Osteoblast (primary cell): ENCODE data around the gene NID1. TPM values are rescaled to one million over a fixed set of nuclear protein-coding genes. Genes with fewer than 3 reads are reported as not detected.

ENCODE experiments used
- DNase-seq: peaks from one replicate; pipeline ENCODE4 v3.0.0; 2011; ENCODE audit warnings: low spot score, mixed read lengths; ENCODE audit not compliant: insufficient read length; ENCODE audit errors: missing footprints
- H2AFZ ChIP-seq: 2 replicates; pipeline ENCODE4 v1.6.0; 2011; ENCODE audit warnings: mild to moderate bottlenecking, low read length
- H3K27ac ChIP-seq: 2 replicates; pipeline ENCODE4 v1.5.1; 2011; ENCODE audit warnings: mild to moderate bottlenecking, low read depth, low read length, moderate library complexity
- H3K27me3 ChIP-seq: 2 replicates; pipeline ENCODE4 v1.6.0; 2012; ENCODE audit warnings: mild to moderate bottlenecking, control low read depth, inconsistent platforms, low read length, moderate library complexity; ENCODE audit not compliant: insufficient read depth
- H3K36me3 ChIP-seq: 2 replicates; pipeline ENCODE4 v1.5.1; 2011; ENCODE audit warnings: mild to moderate bottlenecking, low read length, control low read depth, moderate library complexity; ENCODE audit not compliant: insufficient read depth
- H3K4me1 ChIP-seq: 2 replicates; pipeline ENCODE4 v1.5.1; 2011; ENCODE audit warnings: mild to moderate bottlenecking, low read length, control low read depth, moderate library complexity; ENCODE audit not compliant: insufficient read depth
- H3K4me2 ChIP-seq: 2 replicates; pipeline ENCODE4 v1.6.0; 2011; ENCODE audit warnings: mild to moderate bottlenecking, low read length; ENCODE audit not compliant: insufficient read depth
- H3K4me3 ChIP-seq: fragments of 200-600 bp; sonication (generic); 3 replicates; pipeline ENCODE4 v1.5.1; 2012; ENCODE audit warnings: mild to moderate bottlenecking, low read length, inconsistent platforms; ENCODE audit not compliant: insufficient read depth
- H3K79me2 ChIP-seq: 2 replicates; pipeline ENCODE4 v1.6.0; 2012; ENCODE audit warnings: mild to moderate bottlenecking, low read length, control low read depth, inconsistent platforms; ENCODE audit not compliant: insufficient read depth
- H3K9me3 ChIP-seq: 2 replicates; pipeline ENCODE4 v1.5.1; 2011; ENCODE audit warnings: low read depth, low read length, control low read depth
- H4K20me1 ChIP-seq: 2 replicates; pipeline ENCODE4 v1.6.0; 2012; ENCODE audit warnings: mild to moderate bottlenecking, low read length, control low read depth; ENCODE audit not compliant: insufficient read depth
- CTCF ChIP-seq: IDR thresholded peaks from 2 replicates; pipeline ENCODE4 v1.5.1; 2011; ENCODE audit warnings: mild to moderate bottlenecking, low read depth, low read length, moderate library complexity; ENCODE audit errors: extremely low read depth
- total RNA-seq: library from RNA; depleted of rRNA; stranded (reverse); fragments of >200 nt; gene quantifications from 2 replicates; pipeline ENCODE4 v1.2.3, GENCODE V29; 2012

Gene NID1
- total RNA-seq, 1 donor: 40.2 TPM

GRCh38 chr1:235958021-235958420 lies 106.9 kb downstream of the NID1 start:
- Histone ChIP-seq H3K27me3 (no peaks in the 10 kb centered on the region), H3K27ac (no peak overlapping the region), H3K4me3 (no peak overlapping the region), H3K4me2 (no peak overlapping the region), H3K36me3 (no peaks in the 10 kb centered on the region), H3K9me3 (peaks cover 5% of the 10 kb centered on the region), H4K20me1 (no peaks in the 10 kb centered on the region), H3K4me1 (peaks cover 7% of the 10 kb centered on the region), H3K79me2 (no peaks in the 10 kb centered on the region), H2AFZ (no peak overlapping the region)
- DNase-seq: no peak
- TF ChIP-seq CTCF: no peak

- H3K27me3 ChIP-seq: no peaks in the 10 kb centered on the region
- no peaks in the 10 kb centered on the region for H3K79me2 ChIP-seq
- H2AFZ ChIP-seq: no peak overlapping the region
- no peak for DNase-seq
- H3K4me2 ChIP-seq: no peak overlapping the region
- no peak for TF ChIP-seq CTCF
- no peaks in the 10 kb centered on the region for H4K20me1 ChIP-seq
- H3K4me3 ChIP-seq: no peak overlapping the region
- no peaks in the 10 kb centered on the region for H3K36me3 ChIP-seq
- H3K27ac ChIP-seq: no peak overlapping the region
- H3K4me1 ChIP-seq: peaks cover 7% of the 10 kb centered on the region
- H3K9me3 ChIP-seq: peaks cover 6% of the 10 kb centered on the region
Observed at GRCh38 chr1:235955777-235956176, 109.1 kb downstream of the NID1 start.

GRCh38 chr1:235954306-235955283 lies 110.3 kb downstream of the NID1 start:
- no peak for DNase-seq
- Histone ChIP-seq H3K79me2 (no peaks in the 10 kb centered on the region), H3K4me3 (no peak overlapping the region), H4K20me1 (no peaks in the 10 kb centered on the region), H3K9me3 (peaks cover 6% of the 10 kb centered on the region), H3K27ac (peak overlapping the region; percentile 61), H2AFZ (no peak overlapping the region), H3K36me3 (no peaks in the 10 kb centered on the region), H3K27me3 (no peaks in the 10 kb centered on the region), H3K4me2 (no peak overlapping the region), H3K4me1 (peaks cover 7% of the 10 kb centered on the region)
- TF ChIP-seq CTCF: no peak

- Histone ChIP-seq H3K27me3 (no peaks in the 10 kb centered on the region), H3K36me3 (no peaks in the 10 kb centered on the region), H3K4me3 (no peak overlapping the region), H3K4me1 (peaks cover 7% of the 10 kb centered on the region), H3K4me2 (no peak overlapping the region), H3K79me2 (no peaks in the 10 kb centered on the region), H2AFZ (no peak overlapping the region), H4K20me1 (no peaks in the 10 kb centered on the region), H3K27ac (peak overlapping the region; percentile 61), H3K9me3 (peaks cover 6% of the 10 kb centered on the region)
- TF ChIP-seq CTCF: no peak
- DNase-seq: no peak
Observed at GRCh38 chr1:235953801-235954200, 111.1 kb downstream of the NID1 start.
